OCI-LY1 (cell line): ENCODE results near the gene YIPF3.

ENCODE experiments used
- CTCF ChIP-seq: fragments of 200-600 bp; sonication (generic), shearing (Covaris generic); IDR thresholded peaks from 2 replicates; pipeline ENCODE4 v1.5.1; 2017; ENCODE audit warnings: mild to moderate bottlenecking, antibody characterized with exemption, low read length, moderate library complexity, mixed read lengths
- EZH2 ChIP-seq: fragments of 200-600 bp; sonication (generic), shearing (Covaris generic); IDR thresholded peaks from 2 replicates; pipeline ENCODE4 v1.8.0; 2017; ENCODE audit warnings: borderline replicate concordance, mixed run types, mild to moderate bottlenecking, antibody characterized with exemption, low read length, moderate library complexity, mixed read lengths

DNA sequence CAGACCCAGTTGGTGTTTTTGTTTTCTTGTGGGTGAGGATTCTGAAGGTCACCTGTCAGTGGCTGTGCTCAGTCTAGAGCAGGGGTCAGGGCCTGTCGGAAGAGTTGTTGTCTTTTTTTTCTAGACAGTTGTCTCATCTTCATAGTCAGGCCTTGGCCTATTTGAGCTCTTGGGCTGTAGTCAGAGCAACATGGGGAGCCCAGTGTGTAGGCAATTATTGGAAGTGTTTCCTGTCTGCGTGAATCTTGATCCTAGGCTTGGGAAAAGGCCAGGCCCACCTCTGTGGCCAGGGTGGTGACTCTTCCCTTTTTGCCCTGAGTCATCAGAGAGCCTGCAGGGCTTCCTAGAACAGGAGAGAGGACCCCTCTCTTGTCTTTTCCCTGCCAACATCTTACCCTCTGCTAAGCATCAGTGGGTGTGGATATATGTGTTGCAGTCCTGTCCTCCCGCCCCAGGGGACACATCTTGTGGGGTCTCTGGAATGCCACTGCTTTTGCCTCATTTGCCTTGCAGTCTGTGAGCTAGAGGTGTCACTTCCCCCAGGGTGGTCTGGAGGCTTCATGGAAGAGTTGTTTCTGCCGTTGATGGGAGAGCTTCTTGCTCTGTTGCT lies 28.0 kb downstream of the YIPF3 start:
- TF ChIP-seq CTCF = no peak
- TF ChIP-seq EZH2 = no peak
